GM18868 (cell line): ENCODE measurements around the gene LHX4.

Experiments used
- ATAC-seq: cut with Tn5 transposase; IDR thresholded peaks from one replicate; pipeline ENCODE4 v1.9.1; 2021; ENCODE audit warnings: mild to moderate bottlenecking, moderate library complexity; ENCODE audit not compliant: unreplicated experiment

Gene LHX4

DNA sequence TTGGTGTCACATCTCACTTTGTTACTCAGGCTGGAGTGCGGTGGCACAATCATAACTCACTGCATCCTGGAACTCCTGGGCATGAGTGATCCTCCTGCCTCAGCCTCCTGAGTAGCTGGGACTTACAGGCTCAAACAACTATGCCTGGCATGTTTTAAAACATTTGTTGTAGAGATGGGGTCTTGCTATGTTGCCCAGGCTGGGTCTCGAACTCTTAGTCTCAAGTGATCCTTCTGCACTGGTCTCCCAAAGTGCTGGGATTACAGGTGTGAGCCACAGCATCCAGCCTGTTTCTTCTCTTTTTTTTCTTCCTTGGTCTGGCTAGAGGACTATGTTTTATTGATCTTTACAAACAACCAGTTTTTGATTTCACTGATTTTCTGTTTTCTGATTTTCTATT is 64.6 kb downstream of the LHX4 start:
- ATAC-seq, result no peak

DNA sequence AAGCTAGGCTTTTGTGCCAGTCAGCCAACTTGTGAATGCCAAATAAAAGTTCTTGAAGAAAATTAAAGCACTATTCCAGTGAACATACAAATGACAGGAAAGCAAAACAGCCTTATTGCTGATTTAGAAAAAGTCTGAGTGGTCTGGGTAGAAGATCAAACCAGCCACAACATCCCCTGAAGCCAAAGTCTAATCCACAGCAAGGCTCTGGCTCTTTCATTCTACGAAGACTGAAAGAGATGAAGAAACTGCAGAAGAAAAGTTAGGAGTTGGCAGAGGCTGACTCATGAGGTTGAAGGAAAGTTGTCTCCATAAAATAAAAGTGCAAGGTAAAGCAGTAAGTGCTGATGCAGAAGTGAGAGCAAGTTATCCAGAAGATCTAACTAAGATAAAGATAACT is 65.9 kb downstream of the LHX4 start:
- ATAC-seq, result no peak

DNA sequence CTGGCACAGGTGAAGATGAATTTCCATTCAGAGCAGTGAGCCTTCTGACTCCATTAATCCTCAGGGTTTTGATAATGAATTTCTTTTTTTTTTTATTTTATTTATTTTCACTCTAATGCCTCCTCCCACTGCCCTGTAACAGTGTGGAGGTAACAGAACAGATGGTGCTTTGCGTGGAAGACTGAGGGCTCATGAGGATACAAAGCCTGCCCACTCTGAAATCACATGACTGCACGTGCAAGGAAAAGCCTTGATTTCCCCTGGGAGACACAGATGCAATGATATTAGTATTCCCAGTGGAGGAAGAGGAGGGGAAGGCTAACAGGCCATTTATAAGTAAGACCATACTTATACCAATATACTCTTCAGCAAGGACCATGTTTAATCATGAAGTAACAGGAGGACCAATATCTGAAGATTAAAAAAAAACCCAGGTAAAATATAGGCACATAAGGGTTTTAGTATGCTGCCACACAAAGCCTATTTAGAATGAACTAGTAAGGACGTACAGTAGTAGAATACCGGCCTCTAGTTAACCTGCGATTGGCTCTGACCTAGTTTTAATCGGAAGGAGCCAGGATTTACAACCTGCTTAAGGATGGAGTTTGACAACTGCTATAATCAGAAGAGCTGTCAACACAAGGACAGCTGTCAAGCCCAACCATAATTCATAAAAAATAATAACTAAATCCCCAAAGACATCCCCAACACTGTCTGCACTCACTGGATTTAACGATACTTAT is 69.6 kb downstream of the LHX4 start:
- no peak for ATAC-seq

DNA sequence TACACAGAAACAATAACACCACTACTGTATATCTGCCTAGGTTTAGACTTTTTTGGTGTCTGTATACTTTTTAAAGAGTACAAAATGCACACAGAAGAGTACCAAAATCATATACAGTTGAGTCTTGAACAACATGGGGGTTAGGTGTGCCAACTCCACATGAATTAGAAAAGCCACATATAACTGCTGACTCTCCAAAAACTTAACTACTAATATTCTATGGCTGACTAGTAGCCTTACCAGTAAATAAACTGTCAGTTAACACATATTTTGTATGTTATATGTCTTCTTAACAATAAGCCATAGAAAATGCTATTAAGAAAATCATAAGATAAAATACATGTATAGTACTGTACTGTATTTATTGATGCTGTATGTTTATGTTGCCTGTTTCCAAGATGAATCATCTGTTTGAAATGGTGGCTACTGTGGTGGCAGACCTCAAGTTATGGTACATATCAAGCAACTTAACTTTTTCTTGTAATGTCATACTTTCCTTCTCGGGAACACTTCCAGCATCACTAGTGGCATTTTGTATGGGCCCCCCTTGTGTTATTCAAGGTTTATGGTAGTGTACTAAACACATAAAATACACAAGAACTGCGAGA is 71.2 kb downstream of the LHX4 start:
- no peak for ATAC-seq

DNA sequence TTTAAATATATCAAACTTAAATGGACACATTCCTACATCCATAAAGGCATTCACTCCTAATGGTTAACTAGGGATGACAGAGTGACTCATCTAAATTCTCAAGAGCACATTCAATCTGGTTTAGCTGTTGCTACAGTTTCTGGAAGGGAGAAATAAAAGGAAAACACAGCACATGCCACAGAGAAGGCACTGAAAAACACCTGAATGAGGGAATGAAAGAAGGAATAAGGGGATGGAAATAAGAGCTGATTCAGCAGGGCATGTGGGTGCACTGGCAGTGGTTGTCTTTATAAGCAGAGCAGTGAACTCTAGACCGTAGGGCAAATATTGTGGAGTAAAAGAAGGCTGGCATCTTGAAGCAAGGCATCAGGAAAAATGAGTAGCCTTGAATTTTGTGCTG is 79.3 kb downstream of the LHX4 start:
- no peak for ATAC-seq

DNA sequence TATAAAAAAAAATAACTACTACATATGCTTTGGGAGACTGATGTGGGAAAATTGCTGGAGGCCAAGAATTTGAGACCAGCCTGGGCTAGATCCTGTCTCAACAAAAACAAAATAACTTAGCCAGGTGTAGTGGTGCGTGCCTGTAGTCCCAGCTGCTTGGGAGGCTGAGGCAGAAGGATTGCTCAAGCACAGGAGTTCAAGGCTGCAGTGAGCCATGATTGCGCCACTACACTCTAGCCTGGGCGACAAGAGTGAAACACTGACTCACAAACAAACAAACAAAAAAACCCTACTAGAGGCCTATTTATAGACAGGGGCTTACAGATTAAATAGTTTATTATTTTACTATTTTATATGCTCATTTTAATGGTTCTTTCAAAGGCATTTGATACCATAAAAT is 80.0 kb downstream of the LHX4 start:
- no peak for ATAC-seq

DNA sequence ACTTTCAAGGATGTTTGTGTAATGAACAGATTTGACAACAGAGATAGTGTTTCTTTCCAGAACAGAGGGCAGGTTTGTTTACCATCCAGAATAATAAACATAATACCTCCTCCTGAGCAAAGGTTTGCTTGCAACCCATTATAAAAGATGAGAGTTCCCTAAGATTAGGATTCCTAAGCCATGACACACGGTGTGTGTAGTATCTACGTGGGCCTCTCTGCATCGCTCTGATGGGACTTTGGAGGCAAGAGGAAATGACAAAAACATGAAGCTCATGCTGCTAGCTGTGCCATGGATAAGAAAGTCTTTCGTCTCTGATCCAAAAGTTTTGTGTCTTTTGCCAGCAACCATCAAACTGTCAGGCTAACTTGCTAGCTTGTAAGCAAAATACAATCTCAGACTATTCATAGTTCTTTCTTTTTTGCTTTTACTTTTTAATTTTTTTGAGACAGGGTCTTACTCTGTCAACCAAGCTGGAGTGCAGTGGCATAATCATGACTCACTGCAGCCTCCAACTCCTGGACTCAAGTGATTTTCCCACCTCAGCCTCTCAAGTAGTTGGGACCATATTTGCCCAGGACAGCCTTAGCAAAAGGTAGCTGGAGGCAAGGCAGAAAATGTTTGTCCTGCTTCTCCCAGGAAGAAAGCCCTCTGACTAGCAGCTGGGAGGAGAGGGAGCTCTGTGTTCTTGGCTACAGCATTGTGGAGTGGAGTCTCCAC is 81.1 kb downstream of the LHX4 start:
- ATAC-seq, result no peak

DNA sequence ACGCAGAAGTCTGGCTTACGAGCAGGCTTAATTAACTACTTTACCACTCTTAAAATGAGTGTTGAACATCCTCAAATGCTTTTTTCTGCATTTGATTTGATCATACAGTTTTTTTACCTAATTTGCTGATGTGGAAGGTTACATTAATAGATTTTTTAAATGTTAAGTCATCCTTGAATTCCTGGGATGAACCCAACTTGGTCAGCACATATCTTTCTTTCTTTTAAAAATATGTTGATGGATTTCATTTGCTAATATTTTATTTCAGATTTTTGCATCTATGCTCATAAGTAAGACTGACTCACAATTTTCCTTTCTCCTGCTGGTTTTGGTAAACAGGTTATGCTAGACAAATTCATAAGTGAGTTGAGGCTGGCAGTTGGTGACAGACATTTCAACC is 82.9 kb downstream of the LHX4 start:
- no peak for ATAC-seq

DNA sequence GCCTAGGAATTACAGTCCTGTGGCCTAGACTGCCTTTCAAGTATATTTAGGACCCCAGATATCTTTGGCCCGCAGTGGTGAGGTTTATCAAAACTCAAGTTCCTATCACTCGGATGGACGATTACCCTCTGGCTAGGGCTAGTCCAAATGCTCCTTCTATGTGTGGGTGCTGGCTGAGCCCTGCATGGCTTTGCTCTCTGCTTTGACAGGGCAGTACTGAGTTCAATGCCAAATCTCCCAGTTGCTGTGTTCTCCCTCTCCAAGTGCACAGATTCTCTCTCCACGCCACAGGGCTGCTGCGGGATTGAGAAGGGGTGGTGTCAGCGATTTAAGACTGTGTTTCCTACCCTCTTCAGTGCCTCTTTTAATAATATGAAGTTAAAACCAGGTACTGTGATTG is 97.0 kb downstream of the LHX4 start:
- no peak for ATAC-seq
